Measurements from ENCODE around the gene PCSK1N. TPM values are rescaled to one million over a fixed set of nuclear protein-coding genes. Genes with fewer than 3 reads are reported as not detected.
"Not testable (repeated sequence)": the region's sequence is repeated elsewhere in the genome, so short reads cannot be mapped to it uniquely, and the experiment has no call there.

PCSK1N gene
- polyA plus RNA-seq, 2 of the 4 experiments (the other 2 are of a cell fraction) = 3.0 to 21.2 TPM

DNA sequence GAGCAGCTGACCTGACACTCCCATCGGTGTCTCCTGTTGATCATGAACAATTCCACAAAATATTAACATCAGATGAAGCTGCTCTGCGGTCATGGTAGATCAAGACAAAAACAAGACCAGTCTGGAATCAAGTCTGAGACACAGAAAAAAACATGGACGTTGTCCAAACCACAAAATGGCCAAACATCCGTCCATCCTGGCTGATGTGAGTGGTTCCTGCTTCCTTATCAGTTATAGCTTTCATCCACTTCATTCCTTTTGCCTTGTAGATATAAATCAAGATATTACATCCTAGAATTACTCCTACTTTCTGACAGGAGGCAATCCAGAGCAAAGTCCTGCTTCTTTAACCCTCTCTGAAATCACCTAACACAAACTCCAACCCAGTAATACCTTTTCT lies 28.8 kb upstream of the PCSK1N start:
- FAIRE-seq = no peak
- ATAC-seq = no peak
- TF ChIP-seq EP300 (IDR thresholded peaks at IDR 0.05) (no peak), FOSL2 (IDR thresholded peaks at IDR 0.05) (no peak), FOSL2 (CRISPR knock-in tag; IDR thresholded peaks at IDR 0.05) (no peak), TFCP2L1 (CRISPR knock-in tag; IDR thresholded peaks at IDR 0.05) (no peak), PHF8 (IDR thresholded peaks at IDR 0.05; ENCODE audit: borderline replicate concordance, low read depth) (no peak), KDM5A (IDR thresholded peaks at IDR 0.05) (no peak), ZSCAN20 (CRISPR knock-in tag; IDR thresholded peaks at IDR 0.05) (no peak)
- TF ChIP-seq, protein P1, sequence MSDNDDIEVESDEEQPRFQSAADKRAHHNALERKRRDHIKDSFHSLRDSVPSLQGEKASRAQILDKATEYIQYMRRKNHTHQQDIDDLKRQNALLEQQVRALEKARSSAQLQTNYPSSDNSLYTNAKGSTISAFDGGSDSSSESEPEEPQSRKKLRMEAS (IDR thresholded peaks at IDR 0.05) = no peak
- H3K9me3 ChIP-seq = no peaks in the 10 kb centered on the region
- no peak overlapping the region for H3K4me3 ChIP-seq
- ChIA-PET POLR2A (interaction anchor here (0.7 to 1.5 kb wide), 2 partner anchors 27 to 33 kb away, joined by 4 to 8 read pairs; partner anchors contain the start of genes PQBP1 and TIMM17B), CTCF (interaction anchor here (0.6 to 1.0 kb wide), 5 partner anchors 16 to 40 kb away, joined by 3 to 4 read pairs (median 3); no protein-coding TSS in a partner anchor)
- WGBS (ENCODE audit: missing lambda C conversion rate) = 29% methylated on average over 4 of the region's 4 CpGs
- H3K4me1 ChIP-seq = peaks cover 17% of the 10 kb centered on the region
- no peak overlapping the region for H3K4me2 ChIP-seq
- no peak for DNase-seq (ENCODE audit: low read depth in 1 of 2, low spot score in 1 of 2)
- peak overlapping the region in 1 of 2 experiments; percentile 18; a peak in 2 of 6 replicates for H3K27ac ChIP-seq

GRCh38 chrX:48854898-48855297 lies 19.5 kb upstream of the PCSK1N start:
- POLR2A ChIA-PET = no interaction called here
- ATAC-seq (0 out of 6 replicates have a peak, but pooled peaks of 1 of the 2 experiments have one; percentile 23), DNase-seq (ENCODE audit: low read depth in 1 of 2, low spot score in 1 of 2) (peak in 1 of 2 experiments; percentile 29), FAIRE-seq (no peak)
- Histone ChIP-seq H3K9me3 (no peaks in the 10 kb centered on the region), H3K4me3 (no peak overlapping the region), H3K27ac (no peak overlapping the region), H3K4me2 (peak overlapping the region; percentile 32; the same call in 1 of the 3 replicates), H3K4me1 (no peaks in the 10 kb centered on the region)
- TF ChIP-seq, protein P2, sequence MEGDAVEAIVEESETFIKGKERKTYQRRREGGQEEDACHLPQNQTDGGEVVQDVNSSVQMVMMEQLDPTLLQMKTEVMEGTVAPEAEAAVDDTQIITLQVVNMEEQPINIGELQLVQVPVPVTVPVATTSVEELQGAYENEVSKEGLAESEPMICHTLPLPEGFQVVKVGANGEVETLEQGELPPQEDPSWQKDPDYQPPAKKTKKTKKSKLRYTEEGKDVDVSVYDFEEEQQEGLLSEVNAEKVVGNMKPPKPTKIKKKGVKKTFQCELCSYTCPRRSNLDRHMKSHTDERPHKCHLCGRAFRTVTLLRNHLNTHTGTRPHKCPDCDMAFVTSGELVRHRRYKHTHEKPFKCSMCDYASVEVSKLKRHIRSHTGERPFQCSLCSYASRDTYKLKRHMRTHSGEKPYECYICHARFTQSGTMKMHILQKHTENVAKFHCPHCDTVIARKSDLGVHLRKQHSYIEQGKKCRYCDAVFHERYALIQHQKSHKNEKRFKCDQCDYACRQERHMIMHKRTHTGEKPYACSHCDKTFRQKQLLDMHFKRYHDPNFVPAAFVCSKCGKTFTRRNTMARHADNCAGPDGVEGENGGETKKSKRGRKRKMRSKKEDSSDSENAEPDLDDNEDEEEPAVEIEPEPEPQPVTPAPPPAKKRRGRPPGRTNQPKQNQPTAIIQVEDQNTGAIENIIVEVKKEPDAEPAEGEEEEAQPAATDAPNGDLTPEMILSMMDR (IDR thresholded peaks at IDR 0.05) = peak; percentile 34; the same call in 2 of the 3 replicates
- TF ChIP-seq SMC3 (IDR thresholded peaks at IDR 0.05) = peak; percentile 34
- no peak for TF ChIP-seq GATA3 (IDR thresholded peaks at IDR 0.05; ENCODE audit: borderline replicate concordance)
- no peak for TF ChIP-seq FOSL2 (IDR thresholded peaks at IDR 0.05)
- TF ChIP-seq FOSL2 (CRISPR knock-in tag; IDR thresholded peaks at IDR 0.05) = no peak
- TF ChIP-seq RAD21 (conservative IDR thresholded peaks at IDR 0.05 in 1 of 2, IDR thresholded peaks at IDR 0.05 in 1 of 2) = peak; percentile 41 to 51; a peak in 4 of 5 replicates
- CTCF ChIA-PET = interaction anchor here (0.6 to 1.4 kb wide), 2 partner anchors 12 to 91 kb away, joined by 3 read pairs; no protein-coding TSS in a partner anchor
- WGBS (ENCODE audit: missing lambda C conversion rate) = 22% methylated on average over 5 of the region's 5 CpGs

DNA sequence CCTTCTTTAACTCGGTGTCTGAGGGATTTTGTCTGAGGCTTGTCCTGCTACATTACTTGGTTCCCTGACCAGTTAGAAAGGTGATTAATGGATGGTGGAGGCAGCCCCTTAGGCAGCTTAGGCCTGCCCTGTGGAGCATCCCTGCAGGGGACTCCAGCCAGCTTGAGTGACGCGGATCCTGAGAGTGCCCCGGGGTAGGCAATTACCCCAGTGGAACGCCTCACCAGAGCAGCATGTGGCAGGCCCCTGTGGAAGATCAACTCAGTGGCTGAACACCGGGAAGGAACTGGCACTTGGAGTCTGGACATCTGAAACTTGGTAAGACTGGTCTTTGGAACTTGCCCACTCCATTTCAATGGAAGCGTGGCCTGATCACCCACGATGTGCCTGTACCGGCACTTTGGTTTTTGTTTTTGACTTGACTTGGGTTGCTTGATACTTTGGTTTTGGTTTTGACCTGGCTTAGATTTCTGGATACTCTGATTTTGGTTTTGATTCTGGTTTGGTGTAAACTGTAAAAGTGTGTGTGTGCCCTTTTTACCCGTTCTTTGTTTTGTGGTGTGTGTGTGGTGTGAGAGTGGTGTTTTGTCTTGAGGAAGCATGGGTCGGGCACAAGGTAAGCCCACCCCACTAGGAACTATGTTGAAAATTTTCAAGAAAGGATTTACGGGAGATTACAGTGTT lies 18.9 kb upstream of the PCSK1N start:
- WGBS (ENCODE audit: missing lambda C conversion rate) = 73% methylated on average over 12 of the region's 12 CpGs
- H3K4me1 ChIP-seq; FAIRE-seq; H3K27ac ChIP-seq; H3K4me2 ChIP-seq; H3K4me3 ChIP-seq; DNase-seq (ENCODE audit: low read depth in 1 of 2, low spot score in 1 of 2); H3K9me3 ChIP-seq; ATAC-seq; POLR2A ChIA-PET: not testable (repeated sequence)
- CTCF ChIA-PET = interaction anchor here (0.6 to 1.4 kb wide), 3 partner anchors 11 to 91 kb away, joined by 3 read pairs; no protein-coding TSS in a partner anchor

DNA sequence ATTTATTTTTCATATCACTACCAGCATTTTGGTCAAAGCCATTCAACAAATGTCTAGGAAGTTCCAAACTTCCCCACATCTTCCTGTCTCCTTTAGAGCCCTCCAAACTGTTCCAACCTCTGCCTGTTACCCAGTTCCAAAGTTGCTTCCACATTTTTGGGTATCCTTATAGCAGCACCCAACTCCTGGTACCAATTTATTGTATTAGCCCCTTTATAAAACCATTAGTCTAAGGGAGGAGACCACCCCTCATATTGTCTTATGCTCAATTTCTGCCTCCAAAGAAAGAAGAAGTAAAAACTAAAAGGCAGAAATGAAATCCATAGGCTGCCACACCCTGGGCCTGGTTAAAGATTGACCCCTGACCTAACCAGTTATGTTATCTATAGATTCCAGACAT lies 18.1 kb upstream of the PCSK1N start:
- POLR2A ChIA-PET; H3K4me2 ChIP-seq; H3K27ac ChIP-seq; FAIRE-seq; H3K4me1 ChIP-seq; DNase-seq (ENCODE audit: low read depth in 1 of 2, low spot score in 1 of 2); H3K4me3 ChIP-seq; H3K9me3 ChIP-seq; ATAC-seq: not testable (repeated sequence)
- CTCF ChIA-PET = interaction anchor here (0.7 to 1.4 kb wide), 2 partner anchors 84 to 92 kb away, joined by 3 read pairs; no protein-coding TSS in a partner anchor

DNA sequence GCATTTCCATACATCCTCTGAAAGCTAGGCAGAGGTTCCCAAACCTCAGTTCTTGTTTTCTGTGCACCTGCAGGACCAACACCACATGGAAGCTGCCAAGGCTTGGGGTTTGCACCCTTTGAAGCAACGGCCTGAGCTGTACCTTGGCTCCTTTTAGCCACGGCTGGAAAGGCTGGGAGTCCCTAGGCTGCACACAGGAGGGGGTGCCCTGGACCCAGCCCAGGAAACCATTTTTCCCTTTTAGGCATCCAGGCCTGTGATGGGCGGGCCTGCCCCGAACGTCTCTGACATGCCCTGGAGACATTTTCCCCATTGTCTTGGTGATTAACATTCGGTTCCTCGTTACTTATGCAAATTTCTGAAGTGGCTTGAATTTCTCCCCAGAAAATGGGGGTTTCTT lies 17.4 kb upstream of the PCSK1N start:
- ChIA-PET CTCF (interaction anchor here (1.1 kb wide), 1 partner anchor 43 kb away, joined by 3 read pairs; no protein-coding TSS in a partner anchor), POLR2A (no interaction called here)
- no peaks in the 10 kb centered on the region for H3K9me3 ChIP-seq
- no peak overlapping the region for H3K27ac ChIP-seq
- FAIRE-seq = no peak
- no peak for ATAC-seq
- H3K4me2 ChIP-seq = no peak overlapping the region
- H3K4me3 ChIP-seq = no peak overlapping the region
- WGBS (ENCODE audit: missing lambda C conversion rate) = 40% methylated on average over 7 of the region's 7 CpGs
- DNase-seq (ENCODE audit: low read depth in 1 of 2, low spot score in 1 of 2) = no peak
- no peak for TF ChIP-seq ESRRA (IDR thresholded peaks at IDR 0.05; ENCODE audit: borderline replicate concordance, low read length)
- no peak for TF ChIP-seq POLR2A (IDR thresholded peaks at IDR 0.05; ENCODE audit: low read length)
- no peak for TF ChIP-seq ZNF302 (CRISPR knock-in tag; IDR thresholded peaks at IDR 0.05)
- TF ChIP-seq ZC3H11A (IDR thresholded peaks at IDR 0.05) = no peak
- H3K4me1 ChIP-seq = no peaks in the 10 kb centered on the region

All from A549 (cell line).